SU-DHL-6 (cell line): Measurements from ENCODE around the gene ASAP2.
"Not testable (repeated sequence)": the region's sequence is repeated elsewhere in the genome, so short reads cannot be mapped to it uniquely, and the experiment has no call there.

Experiments used
- EZH2phosphoT487 ChIP-seq: fragments of 200-600 bp; sonication (generic), shearing (Covaris generic); conservative IDR thresholded peaks from 2 replicates; pipeline ENCODE4 v1.6.1; 2018; ENCODE audit warnings: mild to moderate bottlenecking, antibody characterized with exemption, low read length, moderate library complexity, mixed read lengths
- TF ChIP-seq, protein P1 (sequence below): fragments of 200-600 bp; sonication (generic); IDR thresholded peaks from one replicate; pipeline ENCODE4 v1.5.1; 2017; ENCODE audit warnings: antibody characterized with exemption, mild to moderate bottlenecking, low read length, moderate library complexity; ENCODE audit not compliant: insufficient read depth, poor library complexity, severe bottlenecking

DNA sequence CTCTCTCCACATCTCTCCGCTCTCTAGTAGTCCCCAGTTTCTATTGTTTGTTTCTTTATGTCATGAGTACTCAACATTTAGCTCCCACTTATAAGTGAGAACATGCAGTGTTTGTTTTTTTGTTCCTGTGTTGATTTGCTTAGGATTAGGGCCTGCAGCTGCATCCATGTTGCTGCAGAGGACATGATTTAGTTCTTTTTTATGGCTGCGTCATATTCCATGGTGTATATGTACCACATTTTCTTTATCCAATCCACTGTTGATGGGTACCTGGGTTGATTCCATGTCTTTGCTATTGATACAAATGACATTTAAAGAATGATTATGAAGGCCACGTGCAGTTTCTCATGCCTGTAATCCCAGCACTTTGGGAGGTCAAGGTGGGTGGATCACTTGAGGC, 60.7 kb downstream of the ASAP2 start:
- TF ChIP-seq, protein P1, sequence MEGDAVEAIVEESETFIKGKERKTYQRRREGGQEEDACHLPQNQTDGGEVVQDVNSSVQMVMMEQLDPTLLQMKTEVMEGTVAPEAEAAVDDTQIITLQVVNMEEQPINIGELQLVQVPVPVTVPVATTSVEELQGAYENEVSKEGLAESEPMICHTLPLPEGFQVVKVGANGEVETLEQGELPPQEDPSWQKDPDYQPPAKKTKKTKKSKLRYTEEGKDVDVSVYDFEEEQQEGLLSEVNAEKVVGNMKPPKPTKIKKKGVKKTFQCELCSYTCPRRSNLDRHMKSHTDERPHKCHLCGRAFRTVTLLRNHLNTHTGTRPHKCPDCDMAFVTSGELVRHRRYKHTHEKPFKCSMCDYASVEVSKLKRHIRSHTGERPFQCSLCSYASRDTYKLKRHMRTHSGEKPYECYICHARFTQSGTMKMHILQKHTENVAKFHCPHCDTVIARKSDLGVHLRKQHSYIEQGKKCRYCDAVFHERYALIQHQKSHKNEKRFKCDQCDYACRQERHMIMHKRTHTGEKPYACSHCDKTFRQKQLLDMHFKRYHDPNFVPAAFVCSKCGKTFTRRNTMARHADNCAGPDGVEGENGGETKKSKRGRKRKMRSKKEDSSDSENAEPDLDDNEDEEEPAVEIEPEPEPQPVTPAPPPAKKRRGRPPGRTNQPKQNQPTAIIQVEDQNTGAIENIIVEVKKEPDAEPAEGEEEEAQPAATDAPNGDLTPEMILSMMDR, result not testable (repeated sequence)
- not testable (repeated sequence) for TF ChIP-seq EZH2phosphoT487
